Esophagus squamous epithelium (tissue), 5 donors: Measurements from ENCODE around the gene ATP1A1. TPM values are rescaled to one million over a fixed set of nuclear protein-coding genes. Genes with fewer than 3 reads are reported as not detected.

Source experiments
- DNase-seq: peaks from one replicate; lab custom pipeline; 2025; lab: John Stamatoyannopoulos, UW
- H3K27ac ChIP-seq, 4 donors: fragments of 200-600 bp; sonication (generic); one replicate each; pipeline ENCODE4 v1.5.1; 2016 to 2019; ENCODE audit warnings: mild to moderate bottlenecking in 1 of 4
- H3K27me3 ChIP-seq, 4 donors: fragments of 200-600 bp; sonication (generic); 1 replicate in 3 of 4; 2 replicates in 1 of 4; pipeline versions ENCODE4 v1.5.1 to v1.6.0; 2017 to 2021; ENCODE audit warnings: antibody characterized with exemption in 1 of 4
- H3K36me3 ChIP-seq, 3 donors: fragments of 200-600 bp; sonication (generic); one replicate each; pipeline ENCODE4 v1.5.1; 2016 to 2019
- H3K4me1 ChIP-seq, 3 donors: fragments of 200-600 bp; sonication (generic); one replicate each; pipeline ENCODE4 v1.5.1; 2017 to 2019
- H3K4me3 ChIP-seq, 4 donors: fragments of 200-600 bp; sonication (generic); 1 replicate in 3 of 4; 2 replicates in 1 of 4; pipeline ENCODE4 v1.5.1; 2016 to 2019; ENCODE audit warnings: mild to moderate bottlenecking in 2 of 4, moderate library complexity in 1 of 4
- H3K9me3 ChIP-seq, 3 donors: fragments of 200-600 bp; sonication (generic); one replicate each; pipeline ENCODE4 v1.5.1; 2016 to 2019
- CTCF ChIP-seq, 6 experiments: fragments of 450-650 bp in 4 of 6; fragments of 200-600 bp in 2 of 6; sonication (generic) in 2 of 6; IDR thresholded peaks; one replicate each; pipeline ENCODE4 v1.5.1; 2016 to 2019; ENCODE audit warnings: antibody characterized with exemption in 6 of 6, mild to moderate bottlenecking in 4 of 6, moderate library complexity in 4 of 6
- POLR2A ChIP-seq, 4 donors: fragments of 450-650 bp; IDR thresholded peaks; one replicate each; pipeline ENCODE4 v1.6.1; 2017; ENCODE audit warnings: antibody characterized with exemption in 4 of 4, mild to moderate bottlenecking in 4 of 4, moderate library complexity in 3 of 4
- WGBS, 2 donors: methylation state at CpG; one replicate each; pipeline ENCODE4 v1.1.5; 2018; 5-methylcytosine and 5-hydroxymethylcytosine counted together
- intact Hi-C: fragments of 100-400 bp; cut with DNase I; formaldehyde crosslinking; loops from one replicate; pipeline ENCODE4 v1.15.0; 2022
- total RNA-seq, 4 donors: library from RNA; depleted of rRNA; stranded (reverse); fragments of >200 nt; gene quantifications; one replicate each; pipeline ENCODE4 v1.1.0, GENCODE V29; 2016
- donor health status: DM: yes; HTN: yes; CAD: no.

The ATP1A1 gene
- total RNA-seq, 4 donors from 2014 or later, result 310 to 443 (median 391) TPM

GRCh38 chr1:116388122-116388521, 15.1 kb downstream of the ATP1A1 start:
- DNase-seq, result no peak
- Histone ChIP-seq H3K27ac (peak overlapping the region in 2 of 4 donors; percentile 14 to 43), H3K4me3 (no peak overlapping the region), H3K9me3 (no peaks in the 10 kb centered on the region), H3K27me3 (no peaks in the 10 kb centered on the region), H3K36me3 (peaks cover 9 to 97% (median 62%) of the 10 kb centered on the region in 3 donors), H3K4me1 (peaks cover 7 to 56% (median 11%) of the 10 kb centered on the region in 3 donors)
- no peak for TF ChIP-seq CTCF (IDR thresholded peaks at IDR 0.05)
- no peak for TF ChIP-seq POLR2A (IDR thresholded peaks at IDR 0.05)
- 49 to 62% methylated on average over 3 of the region's 3 CpGs for WGBS, 2 donors
- intact Hi-C loops, result no loop called here

- WGBS, 2 donors, result 80 to 83% methylated on average over 2 of the region's 2 CpGs
Measured at GRCh38 chr1:116389013-116389412, 16.0 kb downstream of the ATP1A1 start.

GRCh38 chr1:116389686-116390085, 16.6 kb downstream of the ATP1A1 start:
- Histone ChIP-seq H3K27ac (no peak overlapping the region), H3K4me3 (no peak overlapping the region), H3K27me3 (no peaks in the 10 kb centered on the region), H3K4me1 (peaks cover 7 to 42% (median 11%) of the 10 kb centered on the region in 3 donors), H3K9me3 (no peaks in the 10 kb centered on the region), H3K36me3 (peaks cover 22 to 100% (median 70%) of the 10 kb centered on the region in 3 donors)
- no peak for DNase-seq
- 88 to 93% methylated on average over 6 of the region's 6 CpGs for WGBS, 2 donors
- intact Hi-C loops, result no loop called here
- no peak for TF ChIP-seq POLR2A (IDR thresholded peaks at IDR 0.05)
- no peak for TF ChIP-seq CTCF (IDR thresholded peaks at IDR 0.05)

More at GRCh38 chr1:116389013-116389412, 16.0 kb downstream of the ATP1A1 start:
- H3K9me3 ChIP-seq, result no peaks in the 10 kb centered on the region
- peak overlapping the region in 2 of 4 donors; percentile 6 to 24 for H3K27ac ChIP-seq
- no peaks in the 10 kb centered on the region for H3K27me3 ChIP-seq
- intact Hi-C loops, result no loop called here
- TF ChIP-seq POLR2A (IDR thresholded peaks at IDR 0.05), result no peak
- no peak for TF ChIP-seq CTCF (IDR thresholded peaks at IDR 0.05)
- no peak overlapping the region for H3K4me3 ChIP-seq
- no peak for DNase-seq
- peaks cover 7 to 47% (median 11%) of the 10 kb centered on the region in 3 donors for H3K4me1 ChIP-seq
- peaks cover 18 to 100% (median 66%) of the 10 kb centered on the region in 3 donors for H3K36me3 ChIP-seq

GRCh38 chr1:116390195-116390594, 17.2 kb downstream of the ATP1A1 start:
- no peak for DNase-seq
- WGBS, 2 donors, result 71 to 85% methylated on average over 5 of the region's 5 CpGs
- intact Hi-C loops, result no loop called here
- Histone ChIP-seq H3K9me3 (no peaks in the 10 kb centered on the region), H3K36me3 (peaks cover 28 to 100% (median 72%) of the 10 kb centered on the region in 3 donors), H3K4me1 (peaks cover 7 to 41% (median 11%) of the 10 kb centered on the region in 3 donors), H3K27ac (no peak overlapping the region), H3K4me3 (no peak overlapping the region), H3K27me3 (no peaks in the 10 kb centered on the region)
- TF ChIP-seq POLR2A (IDR thresholded peaks at IDR 0.05), result no peak
- TF ChIP-seq CTCF (IDR thresholded peaks at IDR 0.05), result no peak

GRCh38 chr1:116391185-116391584, 18.1 kb downstream of the ATP1A1 start:
- no peak for DNase-seq
- H3K27me3 ChIP-seq, result no peaks in the 10 kb centered on the region
- peaks cover 30 to 100% (median 80%) of the 10 kb centered on the region in 3 donors for H3K36me3 ChIP-seq
- no peak overlapping the region for H3K4me3 ChIP-seq
- H3K4me1 ChIP-seq, result peaks cover 7 to 31% (median 11%) of the 10 kb centered on the region in 3 donors
- 88 to 93% methylated on average over 1 of the region's 1 CpG for WGBS, 2 donors
- TF ChIP-seq POLR2A (IDR thresholded peaks at IDR 0.05) (no peak), CTCF (IDR thresholded peaks at IDR 0.05) (no peak)
- intact Hi-C loops, result no loop called here
- no peak overlapping the region for H3K27ac ChIP-seq
- no peaks in the 10 kb centered on the region for H3K9me3 ChIP-seq
